ENCODE data around the gene CAMK1. TPM values are rescaled to one million over a fixed set of nuclear protein-coding genes. Genes with fewer than 3 reads are reported as not detected.
A peak's percentile ranks its signal among the peaks of the same experiment; 100 is the strongest.

The CAMK1 gene
- total RNA-seq, 1 donor from 2014 or later, result 41.0 TPM

DNA sequence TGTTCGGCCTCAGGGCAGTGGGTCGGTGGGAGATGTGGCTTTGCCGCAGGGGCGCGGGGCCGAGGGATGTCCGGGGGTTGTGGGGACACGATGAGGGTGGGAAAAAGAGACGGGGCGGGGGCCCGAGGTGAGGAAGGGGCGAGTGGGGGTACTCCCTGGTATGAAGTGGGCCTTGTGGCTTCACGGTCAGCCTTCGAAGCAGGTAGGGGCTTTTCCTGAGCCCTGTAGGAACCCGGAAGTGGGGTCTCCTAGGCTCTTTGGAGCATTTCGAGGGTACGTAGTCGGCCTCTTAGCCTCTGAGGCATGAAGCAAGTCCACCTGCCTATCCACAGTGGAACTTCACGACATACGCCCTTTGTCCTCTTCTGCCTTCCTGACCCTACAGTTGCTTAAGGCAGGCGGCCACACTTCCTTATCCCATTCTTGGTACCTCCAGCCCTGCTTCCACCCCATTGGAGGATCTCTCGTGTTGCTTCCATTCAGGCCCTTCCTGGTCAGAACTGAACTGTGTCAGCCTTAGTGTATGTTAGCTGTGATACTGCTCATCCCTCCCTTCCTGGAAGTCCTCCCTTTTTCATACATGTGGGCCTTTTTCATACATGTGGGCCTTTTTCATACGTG lies 23.5 kb upstream of the CAMK1 start:
- TF ChIP-seq, protein P1, sequence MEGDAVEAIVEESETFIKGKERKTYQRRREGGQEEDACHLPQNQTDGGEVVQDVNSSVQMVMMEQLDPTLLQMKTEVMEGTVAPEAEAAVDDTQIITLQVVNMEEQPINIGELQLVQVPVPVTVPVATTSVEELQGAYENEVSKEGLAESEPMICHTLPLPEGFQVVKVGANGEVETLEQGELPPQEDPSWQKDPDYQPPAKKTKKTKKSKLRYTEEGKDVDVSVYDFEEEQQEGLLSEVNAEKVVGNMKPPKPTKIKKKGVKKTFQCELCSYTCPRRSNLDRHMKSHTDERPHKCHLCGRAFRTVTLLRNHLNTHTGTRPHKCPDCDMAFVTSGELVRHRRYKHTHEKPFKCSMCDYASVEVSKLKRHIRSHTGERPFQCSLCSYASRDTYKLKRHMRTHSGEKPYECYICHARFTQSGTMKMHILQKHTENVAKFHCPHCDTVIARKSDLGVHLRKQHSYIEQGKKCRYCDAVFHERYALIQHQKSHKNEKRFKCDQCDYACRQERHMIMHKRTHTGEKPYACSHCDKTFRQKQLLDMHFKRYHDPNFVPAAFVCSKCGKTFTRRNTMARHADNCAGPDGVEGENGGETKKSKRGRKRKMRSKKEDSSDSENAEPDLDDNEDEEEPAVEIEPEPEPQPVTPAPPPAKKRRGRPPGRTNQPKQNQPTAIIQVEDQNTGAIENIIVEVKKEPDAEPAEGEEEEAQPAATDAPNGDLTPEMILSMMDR (conservative IDR thresholded peaks at IDR 0.05; ENCODE audit: low read depth, low read length), result no peak
- no peak for DNase-seq (ENCODE audit: low read depth)
- H3K4me3 ChIP-seq (ENCODE audit: low read depth, low read length), result peak overlapping the region; percentile 91

DNA sequence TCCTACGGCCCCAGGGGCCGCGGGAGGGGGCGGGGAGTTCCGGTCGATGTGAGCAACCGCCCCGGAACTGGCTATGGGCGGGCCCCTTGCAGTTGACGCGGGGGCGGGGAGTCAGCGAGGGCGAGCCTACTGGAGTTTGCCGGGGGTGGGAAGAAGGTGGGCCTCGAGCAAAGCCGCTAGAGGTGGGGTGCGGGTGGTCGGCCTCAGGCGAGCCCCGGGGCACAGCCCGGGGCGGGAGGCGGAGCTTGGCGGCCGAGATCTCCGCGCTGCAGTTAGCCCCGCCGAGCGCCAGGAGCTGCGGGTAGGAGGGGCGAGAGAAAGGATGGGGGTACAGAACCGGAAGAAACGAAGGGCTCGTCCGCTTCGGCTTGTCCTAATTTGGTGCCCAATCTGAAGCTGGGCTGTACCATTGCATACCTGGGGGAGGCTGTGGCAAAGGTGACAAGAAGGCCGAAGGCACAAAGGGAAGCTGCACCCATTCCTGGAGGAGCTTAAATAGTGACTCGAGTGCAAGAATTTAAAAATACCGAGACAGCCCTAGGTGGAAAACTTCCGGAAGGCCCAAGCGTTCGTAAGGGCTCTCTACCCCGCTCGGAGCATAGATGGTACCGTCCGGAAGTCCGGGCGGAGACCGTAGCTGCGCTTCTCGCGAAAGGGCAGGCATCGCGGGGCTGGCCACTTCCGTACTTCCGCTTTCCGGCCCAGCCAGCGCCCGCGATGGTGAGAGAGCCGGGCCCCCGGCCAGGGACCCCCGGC lies 22.8 kb upstream of the CAMK1 start, which contains the start of the genes ARPC4 and TADA3:
Gene ARPC4, plus strand, starts transcription at position 678 of the 756 bp plus-strand sequence. Its CDS starts 40 bp downstream, at position 718.
Gene TADA3, minus strand, starts transcription at position 69 of the 756 bp plus-strand sequence. CDS start 1,007 bp downstream, outside the sequence.
- H3K4me3 ChIP-seq (ENCODE audit: low read depth, low read length), result peak within 1 kb of the TSS; percentile 91
- TF ChIP-seq, protein P1 (conservative IDR thresholded peaks at IDR 0.05; ENCODE audit: low read depth, low read length), result no peak
- DNase-seq (ENCODE audit: low read depth), result peak; percentile 88

DNA sequence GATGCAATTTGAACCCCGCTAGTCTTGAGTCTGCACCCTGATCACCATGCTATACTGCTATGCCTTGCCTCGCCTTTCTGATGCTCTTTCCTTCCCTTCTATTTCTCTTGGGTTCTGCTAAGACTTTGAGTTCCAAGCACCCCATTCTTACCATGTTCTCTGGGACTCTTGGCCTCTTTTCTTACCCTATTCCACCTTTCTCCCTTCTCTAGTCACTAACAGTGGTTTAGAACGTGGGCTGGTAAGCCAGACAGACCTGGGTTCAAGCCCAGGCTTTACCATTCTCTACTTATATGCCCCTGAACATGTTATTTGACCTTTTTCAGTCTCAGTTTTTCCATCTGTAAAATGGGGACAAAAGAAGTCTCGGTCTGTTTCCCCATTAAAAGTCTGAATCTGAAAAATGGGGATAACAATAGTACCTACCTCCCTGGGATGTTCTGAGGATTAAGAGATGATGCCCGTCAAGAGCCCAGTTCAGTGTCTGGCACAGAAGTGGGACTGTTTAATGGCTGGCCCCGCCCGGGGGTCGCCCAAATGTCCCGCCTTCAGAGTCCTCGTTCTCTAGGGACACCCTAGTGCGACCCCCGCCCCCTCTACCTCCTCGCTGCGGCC lies 22.1 kb upstream of the CAMK1 start:
- DNase-seq (ENCODE audit: low read depth), result no peak
- TF ChIP-seq, protein P1 (conservative IDR thresholded peaks at IDR 0.05; ENCODE audit: low read depth, low read length), result no peak
- H3K4me3 ChIP-seq (ENCODE audit: low read depth, low read length), result peak overlapping the region; percentile 91

DNA sequence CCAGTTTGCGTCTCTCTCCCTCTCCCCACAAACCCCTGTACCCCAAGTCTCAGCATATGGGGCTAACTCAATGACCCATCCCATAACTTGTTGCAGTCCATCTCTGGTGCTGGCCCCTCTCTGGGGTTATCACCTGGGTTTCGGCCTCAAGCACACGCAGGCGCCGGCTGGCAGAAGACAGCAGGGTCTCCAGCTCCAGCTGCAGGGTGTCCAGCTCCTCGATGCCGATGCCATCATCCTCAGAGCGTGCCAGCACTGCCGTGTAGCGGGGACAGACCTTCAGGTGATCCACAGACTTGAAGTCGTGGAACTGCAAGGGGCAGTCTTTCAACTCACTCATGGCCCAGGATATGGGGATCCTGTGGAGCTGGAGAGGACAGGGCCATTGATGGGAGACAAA lies 21.4 kb upstream of the CAMK1 start:
- no peak for DNase-seq (ENCODE audit: low read depth)
- peak overlapping the region; percentile 91 for H3K4me3 ChIP-seq (ENCODE audit: low read depth, low read length)
- TF ChIP-seq, protein P1 (conservative IDR thresholded peaks at IDR 0.05; ENCODE audit: low read depth, low read length), result no peak

GRCh38 chr3:9787714-9788113 lies 18.0 kb upstream of the CAMK1 start:
- no peak for DNase-seq (ENCODE audit: low read depth)
- TF ChIP-seq, protein P1 (conservative IDR thresholded peaks at IDR 0.05; ENCODE audit: low read depth, low read length), result no peak
- H3K4me3 ChIP-seq (ENCODE audit: low read depth, low read length), result no peak overlapping the region

- no peak overlapping the region for H3K4me3 ChIP-seq (ENCODE audit: low read depth, low read length)
- no peak for DNase-seq (ENCODE audit: low read depth)
- TF ChIP-seq, protein P1 (conservative IDR thresholded peaks at IDR 0.05; ENCODE audit: low read depth, low read length), result peak; percentile 59
Observed at GRCh38 chr3:9786825-9787669, 17.3 kb upstream of the CAMK1 start.
